ENCODE results near the gene DST.

DST gene

DNA sequence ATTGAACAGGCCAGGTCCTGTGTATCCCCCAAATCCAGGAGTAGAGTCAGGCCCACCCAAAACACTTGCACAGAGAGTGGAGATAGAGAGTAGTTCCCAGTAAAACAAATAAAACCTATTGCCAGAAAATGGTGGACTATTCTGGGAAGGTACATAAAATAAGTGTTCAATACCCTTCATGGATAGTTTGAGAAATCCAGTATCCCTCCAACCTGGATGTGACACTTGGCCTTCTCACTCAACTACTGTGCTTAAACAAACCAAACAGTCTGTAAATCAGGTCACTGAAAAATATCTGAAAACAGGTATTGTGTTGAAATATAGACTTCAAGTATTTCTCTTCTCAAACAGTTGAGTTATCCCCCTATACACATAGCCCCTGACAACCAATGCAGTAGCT lies 233.7 kb downstream of the DST start:
- TF ChIP-seq ZNF274 (IDR thresholded peaks at IDR 0.05; ENCODE audit: low read depth, low read length) = no peak
- no peak overlapping the region for H3K4me3 ChIP-seq (ENCODE audit: low read length)
